Smooth muscle cell (in vitro differentiated cells): Measurements from ENCODE around the gene TCERG1L. TPM values are rescaled to one million over a fixed set of nuclear protein-coding genes. Genes with fewer than 3 reads are reported as not detected.

Experiments
- DNase-seq: peaks from one replicate; lab custom pipeline; 2025; ENCODE audit not compliant: unreplicated experiment; lab: John Stamatoyannopoulos, UW
- H2AFZ ChIP-seq: fragments of 200-600 bp; sonication (generic); 2 replicates; pipeline ENCODE4 v1.6.0; 2016; ENCODE audit warnings: antibody characterized with exemption, low read depth, mild to moderate bottlenecking
- H3F3A ChIP-seq: fragments of 200-600 bp; sonication (generic); 2 replicates; pipeline ENCODE4 v1.6.0; 2017; ENCODE audit warnings: antibody characterized with exemption, low read depth
- H3K27ac ChIP-seq: fragments of 200-600 bp; sonication (generic); 2 replicates; pipeline ENCODE4 v1.5.1; 2016; ENCODE audit warnings: low read depth, mild to moderate bottlenecking
- H3K27me3 ChIP-seq: fragments of 200-600 bp; sonication (generic); 2 replicates; pipeline ENCODE4 v1.6.1; 2016; ENCODE audit warnings: low read depth, mild to moderate bottlenecking
- H3K36me3 ChIP-seq: fragments of 200-600 bp; sonication (generic); 2 replicates; pipeline ENCODE4 v1.5.1; 2016; ENCODE audit warnings: low read depth
- H3K4me1 ChIP-seq: fragments of 200-600 bp; sonication (generic); 2 replicates; pipeline ENCODE4 v1.5.1; 2016; ENCODE audit warnings: low read depth
- H3K4me2 ChIP-seq: fragments of 200-600 bp; sonication (generic); 2 replicates; pipeline ENCODE4 v1.6.0; 2016; ENCODE audit warnings: mild to moderate bottlenecking
- H3K4me3 ChIP-seq: fragments of 200-600 bp; sonication (generic); 2 replicates; pipeline ENCODE4 v1.5.1; 2016; ENCODE audit warnings: mild to moderate bottlenecking
- H3K79me2 ChIP-seq: fragments of 200-600 bp; sonication (generic); 2 replicates; pipeline ENCODE4 v1.6.0; 2016; ENCODE audit warnings: low read depth, mild to moderate bottlenecking
- H3K9ac ChIP-seq: fragments of 200-600 bp; sonication (generic); 2 replicates; pipeline ENCODE4 v1.6.0; 2016; ENCODE audit warnings: low read depth
- H3K9me3 ChIP-seq: fragments of 200-600 bp; sonication (generic); replicated peaks from 2 replicates; pipeline ENCODE4 v1.5.1; 2016; ENCODE audit warnings: low read depth
- H4K20me1 ChIP-seq: fragments of 200-600 bp; sonication (generic); 2 replicates; pipeline ENCODE4 v1.6.0; 2016; ENCODE audit warnings: low read depth
- CTCF ChIP-seq: fragments of 200-600 bp; sonication (generic); IDR thresholded peaks from 2 replicates; pipeline ENCODE4 v1.5.1; 2017; ENCODE audit warnings: borderline replicate concordance, mild to moderate bottlenecking, antibody characterized with exemption; ENCODE audit not compliant: insufficient read depth, poor library complexity, severe bottlenecking
- WGBS: methylation state at CpG from one replicate; pipeline ENCODE4 v1.1.7; 2016; ENCODE audit warnings: low lambda C conversion rate; 5-methylcytosine and 5-hydroxymethylcytosine counted together
- polyA plus RNA-seq: library from polyadenylated mRNA; unstranded; fragments of >200 nt; fragmentation: Nextera tagmentation; extraction: Ambion mirVana; gene quantifications from 2 replicates; pipeline ENCODE4 v1.2.1, GENCODE V29; 2016
- total RNA-seq: library from RNA; depleted of rRNA; stranded (reverse); fragments of >200 nt; gene quantifications from 2 replicates; pipeline ENCODE4 v1.2.3, GENCODE V29; 2014

TCERG1L gene
- total and polyA plus RNA-seq, 2 experiments from 2014 or later = not detected

- no peak overlapping the region for H3K9ac ChIP-seq
- H3K36me3 ChIP-seq = no peaks in the 10 kb centered on the region
- WGBS = 86% methylated on average over 19 of the region's 19 CpGs
- no peaks in the 10 kb centered on the region for H3K27me3 ChIP-seq
- H3K27ac ChIP-seq = no peak overlapping the region
- no peak overlapping the region for H3K4me3 ChIP-seq
- no peaks in the 10 kb centered on the region for H3K9me3 ChIP-seq
- H2AFZ ChIP-seq = no peak overlapping the region
- H3K4me1 ChIP-seq = no peaks in the 10 kb centered on the region
- DNase-seq = no peak
- TF ChIP-seq CTCF = no peak
- H3K4me2 ChIP-seq = no peak overlapping the region
- H4K20me1 ChIP-seq = no peaks in the 10 kb centered on the region
- H3F3A ChIP-seq = no peaks in the 10 kb centered on the region
- no peaks in the 10 kb centered on the region for H3K79me2 ChIP-seq
Observed at GRCh38 chr10:131195558-131196159, 115.9 kb downstream of the TCERG1L start.

- no peaks in the 10 kb centered on the region for H3K9me3 ChIP-seq
- H3K27me3 ChIP-seq = no peaks in the 10 kb centered on the region
- H2AFZ ChIP-seq = no peak overlapping the region
- H4K20me1 ChIP-seq = no peaks in the 10 kb centered on the region
- H3K9ac ChIP-seq = no peak overlapping the region
- no peaks in the 10 kb centered on the region for H3F3A ChIP-seq
- H3K4me2 ChIP-seq = no peak overlapping the region
- whole genome bisulfite sequencing = 93% methylated on average over 9 of the region's 9 CpGs
- no peaks in the 10 kb centered on the region for H3K4me1 ChIP-seq
- no peak overlapping the region for H3K27ac ChIP-seq
- H3K79me2 ChIP-seq = no peaks in the 10 kb centered on the region
- no peak for TF ChIP-seq CTCF
- no peaks in the 10 kb centered on the region for H3K36me3 ChIP-seq
- H3K4me3 ChIP-seq = no peak overlapping the region
- DNase-seq = no peak
Observed at GRCh38 chr10:131195116-131195515, 116.4 kb downstream of the TCERG1L start.

GRCh38 chr10:131193923-131194322 is 117.6 kb downstream of the TCERG1L start:
- H3K27ac ChIP-seq = no peak overlapping the region
- H3K4me2 ChIP-seq = no peak overlapping the region
- DNase-seq = no peak
- H3K79me2 ChIP-seq = no peaks in the 10 kb centered on the region
- H3K36me3 ChIP-seq = no peaks in the 10 kb centered on the region
- H3F3A ChIP-seq = no peaks in the 10 kb centered on the region
- H2AFZ ChIP-seq = no peak overlapping the region
- H3K9me3 ChIP-seq = no peaks in the 10 kb centered on the region
- H3K27me3 ChIP-seq = no peaks in the 10 kb centered on the region
- no peak overlapping the region for H3K9ac ChIP-seq
- H4K20me1 ChIP-seq = no peaks in the 10 kb centered on the region
- H3K4me3 ChIP-seq = no peak overlapping the region
- WGBS = 95% methylated on average over 15 of the region's 15 CpGs
- H3K4me1 ChIP-seq = no peaks in the 10 kb centered on the region
- no peak for TF ChIP-seq CTCF

GRCh38 chr10:131188494-131188893 is 123.0 kb downstream of the TCERG1L start:
- Histone ChIP-seq H3K9me3 (no peaks in the 10 kb centered on the region), H3K4me1 (no peaks in the 10 kb centered on the region), H3K9ac (no peak overlapping the region), H3K27me3 (no peaks in the 10 kb centered on the region), H3K4me2 (no peak overlapping the region), H2AFZ (no peak overlapping the region), H3K79me2 (no peaks in the 10 kb centered on the region), H3K27ac (no peak overlapping the region), H3K36me3 (no peaks in the 10 kb centered on the region), H3K4me3 (no peak overlapping the region), H4K20me1 (no peaks in the 10 kb centered on the region), H3F3A (no peaks in the 10 kb centered on the region)
- 97% methylated on average over 4 of the region's 4 CpGs for WGBS
- no peak for TF ChIP-seq CTCF
- no peak for DNase-seq
